ENCODE measurements around the gene TMEM117. TPM values are rescaled to one million over a fixed set of nuclear protein-coding genes. Genes with fewer than 3 reads are reported as not detected.

Gene TMEM117
- total and polyA plus RNA-seq, 10 of the 15 experiments (the other 5 are each of a cell fraction or from before 2014, with no cell fraction given), result 3.1 to 8.2 (median 6.1) TPM

DNA sequence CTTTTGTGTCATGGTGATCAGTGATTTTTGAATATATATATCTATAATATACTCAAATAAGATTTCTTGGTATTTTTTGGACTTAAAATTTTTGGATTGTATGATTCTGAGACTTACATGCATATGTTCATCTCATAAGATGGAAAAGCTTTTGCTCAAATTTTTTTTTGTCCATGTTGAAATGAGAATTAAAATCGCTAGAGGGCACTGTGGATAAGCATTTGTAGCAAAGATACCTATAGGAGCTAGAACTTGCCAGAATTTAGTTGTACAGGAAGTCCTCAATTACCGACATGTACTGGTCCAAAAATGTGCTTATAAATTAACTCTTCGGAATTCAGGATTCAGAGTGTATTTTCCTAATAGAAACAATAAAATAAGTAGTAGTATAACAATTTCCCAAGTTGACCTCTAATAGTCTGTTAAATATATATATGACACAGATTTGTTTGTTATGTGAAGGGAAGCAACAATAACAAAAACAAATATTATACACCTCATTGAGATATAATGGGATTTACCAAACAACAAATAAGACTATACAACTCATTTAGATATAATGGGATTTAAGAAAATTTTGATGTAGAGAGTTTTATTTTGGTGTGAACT lies 179.6 kb downstream of the TMEM117 start (continued):
- TF ChIP-seq, protein P1, sequence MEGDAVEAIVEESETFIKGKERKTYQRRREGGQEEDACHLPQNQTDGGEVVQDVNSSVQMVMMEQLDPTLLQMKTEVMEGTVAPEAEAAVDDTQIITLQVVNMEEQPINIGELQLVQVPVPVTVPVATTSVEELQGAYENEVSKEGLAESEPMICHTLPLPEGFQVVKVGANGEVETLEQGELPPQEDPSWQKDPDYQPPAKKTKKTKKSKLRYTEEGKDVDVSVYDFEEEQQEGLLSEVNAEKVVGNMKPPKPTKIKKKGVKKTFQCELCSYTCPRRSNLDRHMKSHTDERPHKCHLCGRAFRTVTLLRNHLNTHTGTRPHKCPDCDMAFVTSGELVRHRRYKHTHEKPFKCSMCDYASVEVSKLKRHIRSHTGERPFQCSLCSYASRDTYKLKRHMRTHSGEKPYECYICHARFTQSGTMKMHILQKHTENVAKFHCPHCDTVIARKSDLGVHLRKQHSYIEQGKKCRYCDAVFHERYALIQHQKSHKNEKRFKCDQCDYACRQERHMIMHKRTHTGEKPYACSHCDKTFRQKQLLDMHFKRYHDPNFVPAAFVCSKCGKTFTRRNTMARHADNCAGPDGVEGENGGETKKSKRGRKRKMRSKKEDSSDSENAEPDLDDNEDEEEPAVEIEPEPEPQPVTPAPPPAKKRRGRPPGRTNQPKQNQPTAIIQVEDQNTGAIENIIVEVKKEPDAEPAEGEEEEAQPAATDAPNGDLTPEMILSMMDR (IDR thresholded peaks at IDR 0.05 in 2 of 3, conservative IDR thresholded peaks at IDR 0.05 in 1 of 3; ENCODE audit: control insufficient read depth in 2 of 3, extremely low read depth in 1 of 3, insufficient read depth in 1 of 3, low read depth in 3 of 3, low read length in 3 of 3), result peak; percentile 41 to 75 (median 61); a peak in 5 of 6 replicates
- peak; percentile 87 for TF ChIP-seq RAD21 (IDR thresholded peaks at IDR 0.05; ENCODE audit: insufficient read depth, low read depth, low read length)

DNA sequence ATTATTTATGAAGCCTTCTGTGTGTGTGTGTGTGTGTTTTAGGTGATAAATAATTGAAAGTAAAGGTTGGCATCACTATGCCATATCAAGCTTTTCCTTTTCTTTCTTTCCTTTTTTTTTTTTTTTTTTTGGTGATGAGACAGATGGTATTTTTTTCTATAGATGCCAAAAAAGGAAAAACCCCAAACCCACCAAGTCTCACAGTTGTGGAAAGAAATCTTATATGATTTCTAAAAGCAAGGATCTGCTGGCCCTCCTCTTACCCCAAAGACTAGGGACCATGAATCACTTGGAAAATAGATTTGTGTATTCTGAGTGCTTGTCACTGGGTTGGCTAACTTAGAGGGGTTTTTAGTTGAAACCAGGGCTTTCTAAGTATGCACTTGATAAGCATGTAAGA lies 181.3 kb downstream of the TMEM117 start:
- Histone ChIP-seq H3K27me3 (replicated peaks in 1 of 2; ENCODE audit: control insufficient read depth in 2 of 2, insufficient read depth in 2 of 2, low read length in 1 of 2) (no peaks in the 10 kb centered on the region), H3K4me3 (no peak overlapping the region), H3K36me3 (ENCODE audit: control insufficient read depth in 2 of 2, insufficient read depth in 2 of 2, low read length in 1 of 2) (no peaks in the 10 kb centered on the region), H2AFZ (ENCODE audit: control insufficient read depth, low read depth, low read length) (no peak overlapping the region), H4K20me1 (ENCODE audit: control insufficient read depth, insufficient read depth) (no peaks in the 10 kb centered on the region), H3K4me1 (ENCODE audit: control insufficient read depth, insufficient read depth, low read length) (peaks cover 6% of the 10 kb centered on the region), H3K27ac (ENCODE audit: control insufficient read depth, insufficient read depth) (no peak overlapping the region), H3K9ac (ENCODE audit: control insufficient read depth, insufficient read depth, low read length) (no peak overlapping the region), H3K4me2 (ENCODE audit: control insufficient read depth, insufficient read depth) (no peak overlapping the region), H3K9me3 (replicated peaks; ENCODE audit: control insufficient read depth, insufficient read depth, low read length) (no peaks in the 10 kb centered on the region), H3K79me2 (ENCODE audit: control insufficient read depth, insufficient read depth, low read length) (no peaks in the 10 kb centered on the region)
- ChIA-PET CTCF (interaction anchor here (1.4 to 2.2 kb wide), 2 partner anchors 21 to 912 kb away, joined by 3 to 5 read pairs; no protein-coding TSS in a partner anchor), RAD21 (ENCODE audit: unreplicated experiment) (interaction anchor here (0.6 to 2.0 kb wide), 2 partner anchors 16 to 173 kb away, joined by 3 to 6 read pairs; no protein-coding TSS in a partner anchor), POLR2A (no interaction called here), SMC1A (ENCODE audit: uncharacterized antibody, unreplicated experiment) (interaction anchor here (0.7 to 2.7 kb wide), 3 partner anchors 17 to 636 kb away, joined by 3 to 7 read pairs (median 3); no protein-coding TSS in a partner anchor)
- FAIRE-seq, result no peak
- BruUV-seq (replicated peaks), result no TSS peak
- intact Hi-C loops (cut with micrococcal nuclease; ENCODE audit: unreplicated experiment) (loop anchor here (5.0 to 10.0 kb wide), 4 partner anchors 60 to 930 kb away; no protein-coding TSS in a partner anchor), in situ Hi-C loops (cut with MboI) (no loop called here)
- ATAC-seq, result no peak
- no peak for DNase-seq (ENCODE audit: low read depth, low spot score)
- TF ChIP-seq SP1 (IDR thresholded peaks at IDR 0.05; ENCODE audit: low read depth, low read length) (no peak), ZSCAN29 (IDR thresholded peaks at IDR 0.05) (no peak), CREM (IDR thresholded peaks at IDR 0.05; ENCODE audit: low read depth) (no peak), STAT3 (IDR thresholded peaks at IDR 0.05; ENCODE audit: low read depth, low read length) (no peak), CEBPB (IDR thresholded peaks at IDR 0.05; ENCODE audit: borderline replicate concordance in 1 of 2, low read depth in 2 of 2, low read length in 2 of 2) (no peak), KDM1A (IDR thresholded peaks at IDR 0.05; ENCODE audit: borderline replicate concordance) (no peak), RB1 (IDR thresholded peaks at IDR 0.05; ENCODE audit: borderline replicate concordance) (no peak), PAX8 (IDR thresholded peaks at IDR 0.05) (no peak), WRNIP1 (IDR thresholded peaks at IDR 0.05; ENCODE audit: borderline replicate concordance, low read depth, low read length) (no peak), SUPT20H (IDR thresholded peaks at IDR 0.05; ENCODE audit: borderline replicate concordance, control insufficient read depth, low read depth, low read length) (no peak), BHLHE40 (IDR thresholded peaks at IDR 0.05; ENCODE audit: borderline replicate concordance in 1 of 2, low read depth in 2 of 2, low read length in 1 of 2) (no peak), HDAC2 (IDR thresholded peaks at IDR 0.05) (no peak)
- TF ChIP-seq, protein P2, sequence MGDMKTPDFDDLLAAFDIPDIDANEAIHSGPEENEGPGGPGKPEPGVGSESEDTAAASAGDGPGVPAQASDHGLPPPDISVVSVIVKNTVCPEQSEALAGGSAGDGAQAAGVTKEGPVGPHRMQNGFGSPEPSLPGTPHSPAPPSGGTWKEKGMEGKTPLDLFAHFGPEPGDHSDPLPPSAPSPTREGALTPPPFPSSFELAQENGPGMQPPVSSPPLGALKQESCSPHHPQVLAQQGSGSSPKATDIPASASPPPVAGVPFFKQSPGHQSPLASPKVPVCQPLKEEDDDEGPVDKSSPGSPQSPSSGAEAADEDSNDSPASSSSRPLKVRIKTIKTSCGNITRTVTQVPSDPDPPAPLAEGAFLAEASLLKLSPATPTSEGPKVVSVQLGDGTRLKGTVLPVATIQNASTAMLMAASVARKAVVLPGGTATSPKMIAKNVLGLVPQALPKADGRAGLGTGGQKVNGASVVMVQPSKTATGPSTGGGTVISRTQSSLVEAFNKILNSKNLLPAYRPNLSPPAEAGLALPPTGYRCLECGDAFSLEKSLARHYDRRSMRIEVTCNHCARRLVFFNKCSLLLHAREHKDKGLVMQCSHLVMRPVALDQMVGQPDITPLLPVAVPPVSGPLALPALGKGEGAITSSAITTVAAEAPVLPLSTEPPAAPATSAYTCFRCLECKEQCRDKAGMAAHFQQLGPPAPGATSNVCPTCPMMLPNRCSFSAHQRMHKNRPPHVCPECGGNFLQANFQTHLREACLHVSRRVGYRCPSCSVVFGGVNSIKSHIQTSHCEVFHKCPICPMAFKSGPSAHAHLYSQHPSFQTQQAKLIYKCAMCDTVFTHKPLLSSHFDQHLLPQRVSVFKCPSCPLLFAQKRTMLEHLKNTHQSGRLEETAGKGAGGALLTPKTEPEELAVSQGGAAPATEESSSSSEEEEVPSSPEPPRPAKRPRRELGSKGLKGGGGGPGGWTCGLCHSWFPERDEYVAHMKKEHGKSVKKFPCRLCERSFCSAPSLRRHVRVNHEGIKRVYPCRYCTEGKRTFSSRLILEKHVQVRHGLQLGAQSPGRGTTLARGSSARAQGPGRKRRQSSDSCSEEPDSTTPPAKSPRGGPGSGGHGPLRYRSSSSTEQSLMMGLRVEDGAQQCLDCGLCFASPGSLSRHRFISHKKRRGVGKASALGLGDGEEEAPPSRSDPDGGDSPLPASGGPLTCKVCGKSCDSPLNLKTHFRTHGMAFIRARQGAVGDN (IDR thresholded peaks at IDR 0.05), result no peak
- TF ChIP-seq, protein P3, sequence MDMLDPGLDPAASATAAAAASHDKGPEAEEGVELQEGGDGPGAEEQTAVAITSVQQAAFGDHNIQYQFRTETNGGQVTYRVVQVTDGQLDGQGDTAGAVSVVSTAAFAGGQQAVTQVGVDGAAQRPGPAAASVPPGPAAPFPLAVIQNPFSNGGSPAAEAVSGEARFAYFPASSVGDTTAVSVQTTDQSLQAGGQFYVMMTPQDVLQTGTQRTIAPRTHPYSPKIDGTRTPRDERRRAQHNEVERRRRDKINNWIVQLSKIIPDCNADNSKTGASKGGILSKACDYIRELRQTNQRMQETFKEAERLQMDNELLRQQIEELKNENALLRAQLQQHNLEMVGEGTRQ (IDR thresholded peaks at IDR 0.05; ENCODE audit: borderline replicate concordance, low read depth, low read length), result no peak
